Thymus (tissue), 11 donors: ENCODE results near the gene NCCRP1. TPM values are rescaled to one million over a fixed set of nuclear protein-coding genes. Genes with fewer than 3 reads are reported as not detected.
"Not testable (repeated sequence)": the region's sequence is repeated elsewhere in the genome, so short reads cannot be mapped to it uniquely, and the experiment has no call there.

Experiments
- DNase-seq, 9 donors: peaks; one replicate each; pipeline ENCODE4 v3.0.0-alpha.2; 2013; ENCODE audit warnings: low spot score in 9 of 9, low read depth in 6 of 9, missing footprints in 1 of 9
- H3K27ac ChIP-seq, 2 donors: one replicate each; pipeline ENCODE4 v1.5.1; 2013; ENCODE audit warnings: control low read depth in 1 of 2, low read depth in 1 of 2, low read length in 1 of 2, mild to moderate bottlenecking in 1 of 2, moderate library complexity in 1 of 2
- H3K27me3 ChIP-seq, 2 donors: one replicate each; pipeline ENCODE4 v1.5.1; 2013; ENCODE audit warnings: low read length in 1 of 2; ENCODE audit not compliant: control insufficient read depth in 2 of 2, insufficient read depth in 1 of 2
- H3K36me3 ChIP-seq, 2 donors: one replicate each; pipeline ENCODE4 v1.5.1; 2013; ENCODE audit warnings: low read length in 1 of 2, mild to moderate bottlenecking in 1 of 2, moderate library complexity in 1 of 2; ENCODE audit not compliant: control insufficient read depth in 2 of 2, insufficient read depth in 2 of 2
- H3K4me1 ChIP-seq, 2 donors: one replicate each; pipeline ENCODE4 v1.5.1; 2013; ENCODE audit warnings: low read length in 2 of 2; ENCODE audit not compliant: control insufficient read depth in 2 of 2, insufficient read depth in 2 of 2
- H3K4me3 ChIP-seq, 2 donors: one replicate each; pipeline ENCODE4 v1.5.1; 2013; ENCODE audit warnings: low read length in 2 of 2, control low read depth in 1 of 2, mild to moderate bottlenecking in 1 of 2
- H3K9me3 ChIP-seq, 2 donors: one replicate each; pipeline ENCODE4 v1.5.1; 2013; ENCODE audit warnings: low read length in 1 of 2, mild to moderate bottlenecking in 1 of 2; ENCODE audit not compliant: control insufficient read depth in 2 of 2, insufficient read depth in 1 of 2
- WGBS: extraction: QIAGEN DNeasy Blood & Tissue Kit; methylation state at CpG from one replicate; pipeline ENCODE4 v1.1.7; 2013; 5-methylcytosine and 5-hydroxymethylcytosine counted together
- polyA plus RNA-seq: library from polyadenylated mRNA; stranded (reverse); fragments of 200-250 nt; gene quantifications from one replicate; pipeline ENCODE4 v1.2.3, GENCODE V29; 2013
- total RNA-seq: library from RNA; stranded (reverse); fragments of 120-200 nt; gene quantifications from one replicate; pipeline ENCODE4 v1.2.4, GENCODE V29; 2013
- donor health status: healthy.

The NCCRP1 gene
- total and polyA plus RNA-seq, 2 donors, result 2.1 to 13.2 TPM

- no peaks in the 10 kb centered on the region for H3K36me3 ChIP-seq
- H3K27me3 ChIP-seq, result peaks cover 0 to 4% of the 10 kb centered on the region in 2 donors
- WGBS, result 32% methylated on average over 3 of the region's 3 CpGs
- H3K9me3 ChIP-seq, result no peaks in the 10 kb centered on the region
- no peak overlapping the region for H3K27ac ChIP-seq
- DNase-seq, result no peak
- H3K4me1 ChIP-seq, result no peaks in the 10 kb centered on the region
- no peak overlapping the region for H3K4me3 ChIP-seq
Observed at GRCh38 chr19:39224910-39225309, 28.1 kb downstream of the NCCRP1 start.

- Histone ChIP-seq H3K27me3 (peaks cover 0 to 2% of the 10 kb centered on the region in 2 donors), H3K36me3 (no peaks in the 10 kb centered on the region), H3K27ac (no peak overlapping the region), H3K9me3 (no peaks in the 10 kb centered on the region), H3K4me3 (no peak overlapping the region), H3K4me1 (no peaks in the 10 kb centered on the region)
- no peak for DNase-seq
- WGBS, result 99% methylated on average over 2 of the region's 2 CpGs
Observed at GRCh38 chr19:39230096-39230764, 33.5 kb downstream of the NCCRP1 start.

GRCh38 chr19:39232708-39233107 lies 35.9 kb downstream of the NCCRP1 start:
- 97% methylated on average over 5 of the region's 5 CpGs for WGBS
- Histone ChIP-seq H3K36me3 (no peaks in the 10 kb centered on the region), H3K4me3 (no peak overlapping the region), H3K27ac (no peak overlapping the region), H3K9me3 (no peaks in the 10 kb centered on the region), H3K4me1 (peaks cover under 1 to 2% of the 10 kb centered on the region in 2 donors), H3K27me3 (peaks cover 0 to 4% of the 10 kb centered on the region in 2 donors)
- DNase-seq, result no peak

- Histone ChIP-seq H3K27me3 (peaks cover 0 to 4% of the 10 kb centered on the region in 2 donors), H3K9me3 (no peaks in the 10 kb centered on the region), H3K27ac (no peak overlapping the region), H3K36me3 (no peaks in the 10 kb centered on the region), H3K4me1 (peaks cover 5 to 7% of the 10 kb centered on the region in 2 donors), H3K4me3 (no peak overlapping the region)
- no peak for DNase-seq
- WGBS, result 82% methylated on average over 12 of the region's 12 CpGs
Observed at GRCh38 chr19:39236527-39236926, 39.8 kb downstream of the NCCRP1 start.

- WGBS, result 39% methylated on average over 22 of the region's 22 CpGs
- peak overlapping the region in 1 of 2 donors; percentile 26 for H3K4me3 ChIP-seq
- H3K27ac ChIP-seq, result no peak overlapping the region
- peaks cover 0 to 4% of the 10 kb centered on the region in 2 donors for H3K27me3 ChIP-seq
- H3K4me1 ChIP-seq, result peaks cover 5 to 7% of the 10 kb centered on the region in 2 donors
- no peaks in the 10 kb centered on the region for H3K9me3 ChIP-seq
- H3K36me3 ChIP-seq, result no peaks in the 10 kb centered on the region
- peak in 4 of 9 donors; percentile 11 to 47 (median 24) for DNase-seq
Observed at GRCh38 chr19:39237200-39238184, 40.7 kb downstream of the NCCRP1 start.

GRCh38 chr19:39238209-39238608 lies 41.4 kb downstream of the NCCRP1 start:
- Histone ChIP-seq H3K36me3 (no peaks in the 10 kb centered on the region), H3K4me1 (peaks cover 5 to 7% of the 10 kb centered on the region in 2 donors), H3K4me3 (no peak overlapping the region), H3K27ac (no peak overlapping the region), H3K27me3 (peaks cover 0 to 3% of the 10 kb centered on the region in 2 donors), H3K9me3 (no peaks in the 10 kb centered on the region)
- 94% methylated on average over 6 of the region's 6 CpGs for WGBS
- DNase-seq, result no peak

- no peak for DNase-seq
- peaks cover 5 to 7% of the 10 kb centered on the region in 2 donors for H3K4me1 ChIP-seq
- WGBS, result 98% methylated on average over 6 of the region's 6 CpGs
- no peak overlapping the region for H3K4me3 ChIP-seq
- no peaks in the 10 kb centered on the region for H3K9me3 ChIP-seq
- H3K27ac ChIP-seq, result no peak overlapping the region
- no peaks in the 10 kb centered on the region for H3K36me3 ChIP-seq
- H3K27me3 ChIP-seq, result peaks cover 0 to 3% of the 10 kb centered on the region in 2 donors
Observed at GRCh38 chr19:39238944-39239343, 42.2 kb downstream of the NCCRP1 start.

GRCh38 chr19:39240421-39240820 lies 43.7 kb downstream of the NCCRP1 start:
- DNase-seq, result no peak
- H3K27me3 ChIP-seq, result peaks cover 0 to 3% of the 10 kb centered on the region in 2 donors
- WGBS, result 98% methylated on average over 7 of the region's 7 CpGs

GRCh38 chr19:39243741-39244140 lies 47.0 kb downstream of the NCCRP1 start:
- WGBS, result 94% methylated on average over 13 of the region's 13 CpGs
- peaks cover 9 to 20% of the 10 kb centered on the region in 2 donors for H3K27me3 ChIP-seq
- H3K36me3 ChIP-seq, H3K4me1 ChIP-seq, DNase-seq, H3K9me3 ChIP-seq, H3K4me3 ChIP-seq, H3K27ac ChIP-seq: not testable (repeated sequence)

More at GRCh38 chr19:39240421-39240820, 43.7 kb downstream of the NCCRP1 start:
- Histone ChIP-seq H3K9me3 (no peaks in the 10 kb centered on the region), H3K36me3 (no peaks in the 10 kb centered on the region), H3K27ac (no peak overlapping the region), H3K4me1 (peaks cover 5 to 7% of the 10 kb centered on the region in 2 donors), H3K4me3 (no peak overlapping the region)
